OCI-M2 (cell line): Measurements from ENCODE around the gene FA2H.

Source experiments
- DNase-seq: peaks from one replicate; lab custom pipeline; 2025; ENCODE audit not compliant: unreplicated experiment; lab: John Stamatoyannopoulos, UW

Gene FA2H

GRCh38 chr16:74745109-74745615 lies 29.5 kb downstream of the FA2H start:
- no peak for DNase-seq

GRCh38 chr16:74744566-74744965 lies 30.1 kb downstream of the FA2H start:
- no peak for DNase-seq

- no peak for DNase-seq
Measured at GRCh38 chr16:74743668-74744299, 30.8 kb downstream of the FA2H start.

GRCh38 chr16:74743045-74743667 lies 31.5 kb downstream of the FA2H start:
- no peak for DNase-seq

- no peak for DNase-seq
Measured at GRCh38 chr16:74742051-74742481, 32.6 kb downstream of the FA2H start.

GRCh38 chr16:74740795-74741304 lies 33.8 kb downstream of the FA2H start:
- DNase-seq, result no peak

GRCh38 chr16:74739275-74739674 lies 35.3 kb downstream of the FA2H start:
- no peak for DNase-seq

GRCh38 chr16:74738816-74739215 lies 35.8 kb downstream of the FA2H start:
- DNase-seq, result no peak

- no peak for DNase-seq
Measured at GRCh38 chr16:74738113-74738541, 36.5 kb downstream of the FA2H start.

GRCh38 chr16:74737521-74737920 lies 37.1 kb downstream of the FA2H start:
- DNase-seq, result no peak

- DNase-seq, result no peak
Measured at GRCh38 chr16:74736531-74737157, 38.0 kb downstream of the FA2H start.

GRCh38 chr16:74735554-74735953 lies 39.1 kb downstream of the FA2H start:
- DNase-seq, result no peak

- DNase-seq, result no peak
Measured at GRCh38 chr16:74735162-74735452, 39.5 kb downstream of the FA2H start.

- DNase-seq, result no peak
Measured at GRCh38 chr16:74734361-74735161, 40.1 kb downstream of the FA2H start.

GRCh38 chr16:74732707-74733350 lies 41.8 kb downstream of the FA2H start:
- DNase-seq, result no peak

GRCh38 chr16:74731853-74732477 lies 42.7 kb downstream of the FA2H start:
- no peak for DNase-seq

GRCh38 chr16:74729783-74730683 lies 44.6 kb downstream of the FA2H start:
- DNase-seq, result no peak

- DNase-seq, result no peak
Measured at GRCh38 chr16:74727903-74728302, 46.7 kb downstream of the FA2H start.

GRCh38 chr16:74726716-74727115 lies 47.9 kb downstream of the FA2H start:
- DNase-seq, result no peak
